ENCODE results near the gene STOM. TPM values are rescaled to one million over a fixed set of nuclear protein-coding genes. Genes with fewer than 3 reads are reported as not detected.

STOM gene
- total and polyA plus RNA-seq, 2 of the 8 experiments (the other 6 are each of a cell fraction or from before 2014, with no cell fraction given) = 25.2 to 60.4 TPM

GRCh38 chr9:121380846-121381245 is 10.8 kb upstream of the STOM start:
- CTCF ChIA-PET (ENCODE audit: partially characterized antibody) = interaction anchor here (0.6 to 3.9 kb wide), 5 partner anchors 10 to 265 kb away, joined by 3 to 27 read pairs (median 5); no protein-coding TSS in a partner anchor
- Histone ChIP-seq H4K91ac (replicated peaks; ENCODE audit: insufficient read length, low read length) (no peak overlapping the region), H4K20me1 (replicated peaks in 1 of 2; ENCODE audit: control insufficient read depth in 1 of 2, insufficient read depth in 2 of 2, low read length in 2 of 2) (no peaks in the 10 kb centered on the region), H3K79me1 (ENCODE audit: low read depth, low read length) (no peaks in the 10 kb centered on the region), H2BK12ac (ENCODE audit: low read depth, low read length) (no peak overlapping the region), H3K4me3 (ENCODE audit: extremely low read depth in 1 of 4, insufficient read depth in 2 of 4, low read depth in 3 of 4, low read length in 4 of 4) (no peak overlapping the region), H3K23ac (ENCODE audit: insufficient read length) (no peak overlapping the region), H4K8ac (ENCODE audit: extremely low read depth, insufficient read depth, low read length) (no peak overlapping the region), H3K23me2 (ENCODE audit: low read depth, low read length) (no peaks in the 10 kb centered on the region), H3K4me1 (replicated peaks in 1 of 4; ENCODE audit: control insufficient read depth in 3 of 4, insufficient read depth in 4 of 4, low read length in 3 of 4) (no peaks in the 10 kb centered on the region), H3K9ac (replicated peaks in 1 of 4; ENCODE audit: extremely low read depth in 1 of 4, low read depth in 3 of 4, low read length in 3 of 4) (no peak overlapping the region), H2BK5ac (ENCODE audit: low read depth, low read length) (no peak overlapping the region), H2AK5ac (ENCODE audit: low read depth, low read length) (no peak overlapping the region), H2BK120ac (replicated peaks; ENCODE audit: low read depth, low read length) (no peak overlapping the region), H4K5ac (ENCODE audit: insufficient read length, low read depth, low read length) (no peak overlapping the region), H3K4ac (replicated peaks; ENCODE audit: insufficient read length, low read depth, low read length) (no peak overlapping the region), H2BK20ac (ENCODE audit: low read length) (no peak overlapping the region), H3K27me3 (replicated peaks in 1 of 4; ENCODE audit: control insufficient read depth in 3 of 4, extremely low read depth in 1 of 4, insufficient read depth in 3 of 4, low read length in 3 of 4) (no peaks in the 10 kb centered on the region), H3K36me3 (ENCODE audit: control insufficient read depth in 2 of 4, insufficient read depth in 4 of 4, low read length in 3 of 4) (no peaks in the 10 kb centered on the region), H2AFZ (ENCODE audit: low read length) (no peak overlapping the region), H3K4me2 (ENCODE audit: insufficient read depth in 1 of 2, low read depth in 2 of 2, low read length in 2 of 2) (no peak overlapping the region), H3K9me3 (ENCODE audit: insufficient read depth in 2 of 2, low read depth in 1 of 2, low read length in 1 of 2) (no peaks in the 10 kb centered on the region), H3K14ac (ENCODE audit: insufficient read length) (no peak overlapping the region), H3K79me2 (ENCODE audit: control insufficient read depth in 1 of 2, insufficient read depth in 2 of 2, low read length in 2 of 2) (no peaks in the 10 kb centered on the region), H3K56ac (replicated peaks; ENCODE audit: insufficient read length, low read depth, low read length) (no peak overlapping the region), H2BK15ac (ENCODE audit: low read length) (no peak overlapping the region), H3K27ac (ENCODE audit: low read depth, low read length) (no peak overlapping the region), H3K18ac (ENCODE audit: extremely low read depth, low read length) (no peak overlapping the region)
- FAIRE-seq (no peak), DNase-seq (ENCODE audit: low read depth in 1 of 2, low spot score in 2 of 2) (no peak)
- POLR2A ChIA-PET (ENCODE audit: partially characterized antibody) = no interaction called here
- TF ChIP-seq CHD7 (IDR thresholded peaks at IDR 0.05; ENCODE audit: insufficient replicate concordance, low read length) = no peak
- no peak for TF ChIP-seq ASH2L (IDR thresholded peaks at IDR 0.05; ENCODE audit: low read length)
